Posterior vena cava (tissue), 2 donors: ENCODE measurements around the gene ZNF783. TPM values are rescaled to one million over a fixed set of nuclear protein-coding genes. Genes with fewer than 3 reads are reported as not detected.

Experiments used
- DNase-seq: peaks from one replicate; pipeline ENCODE4 v3.0.0-alpha.2; 2020; ENCODE audit warnings: low spot score
- intact Hi-C, 2 donors: fragments of 100-400 bp; cut with DNase I; formaldehyde crosslinking; loops; one replicate each; pipeline versions ENCODE4 v1.14.1 to v1.14.2; 2022 to 2023
- total RNA-seq, 2 donors: library from RNA; stranded (reverse); fragmentation: NEBNext Ultra II Directional; extraction: Animal tissue kit (Norgen Biotek cat#: 25700); gene quantifications; one replicate each; pipeline ENCODE4 v1.2.1, GENCODE V29; 2021
- donor health status: DM: yes; HTN: yes; CAD: no.
- donor health status: DM: yes; HTN: yes; CAD: no.

The ZNF783 gene
- total RNA-seq, 2 donors from 2014 or later: 10.8 to 16.3 TPM

- DNase-seq: no peak
- intact Hi-C loops: no loop called here
Observed at GRCh38 chr7:149278396-149278795, 16.4 kb downstream of the ZNF783 start.

- no peak for DNase-seq
Observed at GRCh38 chr7:149279111-149279743, 17.2 kb downstream of the ZNF783 start.

GRCh38 chr7:149280151-149280550, 18.2 kb downstream of the ZNF783 start:
- DNase-seq: no peak
- intact Hi-C loops: no loop called here

More at GRCh38 chr7:149279111-149279743, 17.2 kb downstream of the ZNF783 start:
- intact Hi-C loops: no loop called here

- intact Hi-C loops: no loop called here
- DNase-seq: no peak
Observed at GRCh38 chr7:149280661-149281507, 18.9 kb downstream of the ZNF783 start.

GRCh38 chr7:149281508-149282330, 19.7 kb downstream of the ZNF783 start:
- intact Hi-C loops: no loop called here

GRCh38 chr7:149282331-149282655, 20.3 kb downstream of the ZNF783 start:
- no peak for DNase-seq
- intact Hi-C loops: no loop called here

More at GRCh38 chr7:149281508-149282330, 19.7 kb downstream of the ZNF783 start:
- no peak for DNase-seq

GRCh38 chr7:149283321-149283720, 21.3 kb downstream of the ZNF783 start:
- DNase-seq: no peak
- intact Hi-C loops: no loop called here

GRCh38 chr7:149284343-149284742, 22.3 kb downstream of the ZNF783 start:
- peak; percentile 72 for DNase-seq
- intact Hi-C loops: no loop called here

GRCh38 chr7:149284850-149285585, 23.0 kb downstream of the ZNF783 start:
- intact Hi-C loops: no loop called here
- peak; percentile 98 for DNase-seq

GRCh38 chr7:149285603-149286002, 23.6 kb downstream of the ZNF783 start:
- intact Hi-C loops: no loop called here
- DNase-seq: no peak

GRCh38 chr7:149286811-149287400, 24.9 kb downstream of the ZNF783 start:
- no peak for DNase-seq
- intact Hi-C loops: no loop called here

GRCh38 chr7:149287622-149288021, 25.6 kb downstream of the ZNF783 start:
- intact Hi-C loops: no loop called here
- DNase-seq: no peak

GRCh38 chr7:149289262-149289661, 27.3 kb downstream of the ZNF783 start:
- intact Hi-C loops: no loop called here
- DNase-seq: no peak

- intact Hi-C loops: loop anchor here in 1 of 2 donors (10.0 kb wide), 1 partner anchor 235 kb away; no protein-coding TSS in a partner anchor
Observed at GRCh38 chr7:149289856-149290255, 27.9 kb downstream of the ZNF783 start.

GRCh38 chr7:149291036-149291780, 29.2 kb downstream of the ZNF783 start:
- intact Hi-C loops: loop anchor here in 1 of 2 donors (10.0 kb wide), 1 partner anchor 234 kb away; no protein-coding TSS in a partner anchor
- peak; percentile 55 for DNase-seq

More at GRCh38 chr7:149289856-149290255, 27.9 kb downstream of the ZNF783 start:
- no peak for DNase-seq

GRCh38 chr7:149291781-149292461, 29.9 kb downstream of the ZNF783 start:
- no peak for DNase-seq
- intact Hi-C loops: loop anchor here in 1 of 2 donors (10.0 kb wide), 1 partner anchor 233 kb away; no protein-coding TSS in a partner anchor

- DNase-seq: peak; percentile 46
- intact Hi-C loops: loop anchor here in 1 of 2 donors (10.0 kb wide), 1 partner anchor 232 kb away; no protein-coding TSS in a partner anchor
Observed at GRCh38 chr7:149292462-149292823, 30.4 kb downstream of the ZNF783 start.
